OCI-LY7 (cell line): ENCODE results near the gene INPP4A. TPM values are rescaled to one million over a fixed set of nuclear protein-coding genes. Genes with fewer than 3 reads are reported as not detected.

Experiments
- BruUV-seq: library from RNA; stranded (reverse); fragments of 400-500 nt; replicated peaks from 2 replicates; lab custom pipeline; 2021; lab: Mats Ljungman, UMichigan
- CTCF ChIA-PET: fragments of 300-600 bp; sonication (Branson Sonifier 250); formaldehyde crosslinking; loops from one replicate; lab custom pipeline; 2022; ENCODE audit warnings: antibody characterized with exemption; ENCODE audit not compliant: unreplicated experiment; lab: Charles Lee
- POLR2A ChIA-PET: fragments of 300-600 bp; sonication (Branson Sonifier 250); formaldehyde crosslinking; loops from one replicate; lab custom pipeline; 2022; ENCODE audit warnings: antibody characterized with exemption; lab: Charles Lee
- DNase-seq: peaks from one replicate; pipeline ENCODE4 v3.0.0-alpha.2; 2015; ENCODE audit warnings: low spot score
- H2AFZ ChIP-seq: fragments of 200-600 bp; sonication (generic), shearing (Covaris generic); 2 replicates; pipeline ENCODE4 v1.6.1; 2014; ENCODE audit warnings: mild to moderate bottlenecking, antibody characterized with exemption, low read length, moderate library complexity
- H3K27ac ChIP-seq: fragments of 200-600 bp; sonication (generic); 2 replicates; pipeline ENCODE4 v1.5.1; 2014; ENCODE audit warnings: mixed run types, low read depth, mild to moderate bottlenecking, moderate library complexity, low read length, inconsistent platforms; ENCODE audit not compliant: poor library complexity, severe bottlenecking
- H3K36me3 ChIP-seq: fragments of 200-600 bp; sonication (generic); 2 replicates; pipeline ENCODE4 v1.6.1; 2014; ENCODE audit warnings: mild to moderate bottlenecking, antibody characterized with exemption, low read length, moderate library complexity, mixed read lengths; ENCODE audit not compliant: insufficient read depth
- H3K4me1 ChIP-seq: fragments of 200-600 bp; sonication (generic); 2 replicates; pipeline ENCODE4 v1.5.1; 2014; ENCODE audit warnings: mild to moderate bottlenecking, low read length; ENCODE audit not compliant: insufficient read depth, poor library complexity, severe bottlenecking
- H3K4me2 ChIP-seq: fragments of 200-600 bp; sonication (generic); 2 replicates; pipeline ENCODE4 v1.6.1; 2014; ENCODE audit warnings: mild to moderate bottlenecking, low read length
- H3K4me3 ChIP-seq: fragments of 200-600 bp; sonication (generic); 2 replicates; pipeline ENCODE4 v1.5.1; 2014; ENCODE audit warnings: mild to moderate bottlenecking, low read depth, low read length; ENCODE audit not compliant: poor library complexity, severe bottlenecking
- H3K79me2 ChIP-seq: fragments of 200-600 bp; sonication (generic); 2 replicates; pipeline ENCODE4 v1.6.1; 2016; ENCODE audit warnings: low read depth, mild to moderate bottlenecking, low read length, moderate library complexity, mixed read lengths; ENCODE audit not compliant: insufficient read depth
- H3K9me2 ChIP-seq: fragments of 200-600 bp; sonication (generic); 2 replicates; pipeline ENCODE4 v1.6.1; 2016; ENCODE audit warnings: mild to moderate bottlenecking, low read length, mixed read lengths; ENCODE audit not compliant: insufficient read depth
- H3K9me3 ChIP-seq: fragments of 200-600 bp; sonication (generic); 2 replicates; pipeline ENCODE4 v1.6.1; 2014; ENCODE audit warnings: mild to moderate bottlenecking, mixed run types, low read length, mixed read lengths
- H4K20me1 ChIP-seq: fragments of 200-600 bp; sonication (generic); 2 replicates; pipeline ENCODE4 v1.6.1; 2014; ENCODE audit warnings: mild to moderate bottlenecking, antibody characterized with exemption, low read length, moderate library complexity, mixed read lengths; ENCODE audit not compliant: insufficient read depth
- EZH2phosphoT487 ChIP-seq: fragments of 200-600 bp; sonication (generic); IDR thresholded peaks from 2 replicates; pipeline ENCODE4 v1.6.1; 2018; ENCODE audit warnings: low read depth, borderline replicate concordance, mild to moderate bottlenecking, mixed run types, antibody characterized with exemption, low read length, moderate library complexity, mixed read lengths
- intact Hi-C: fragments of 100-400 bp; cut with micrococcal nuclease; formaldehyde crosslinking; loops from one replicate; pipeline ENCODE4 v1.10.0; 2022; ENCODE audit not compliant: unreplicated experiment
- total RNA-seq, 2 experiments: library from RNA; depleted of rRNA in 1 of 2; stranded (reverse); fragments of >200 nt in 1 of 2; shearing (Covaris generic) in 1 of 2; gene quantifications; 2 replicates each; pipeline ENCODE4 v1.2.3, GENCODE V29; 2014 to 2022
- TF ChIP-seq, protein P1 (sequence below): fragments of 200-600 bp; sonication (generic); conservative IDR thresholded peaks from 2 replicates; pipeline ENCODE4 v1.5.1; 2014; ENCODE audit warnings: mild to moderate bottlenecking, antibody characterized with exemption, low read length, moderate library complexity, mixed read lengths

The INPP4A gene
- total RNA-seq, 2 experiments from 2014 or later, result 28.5 to 28.6 TPM

DNA sequence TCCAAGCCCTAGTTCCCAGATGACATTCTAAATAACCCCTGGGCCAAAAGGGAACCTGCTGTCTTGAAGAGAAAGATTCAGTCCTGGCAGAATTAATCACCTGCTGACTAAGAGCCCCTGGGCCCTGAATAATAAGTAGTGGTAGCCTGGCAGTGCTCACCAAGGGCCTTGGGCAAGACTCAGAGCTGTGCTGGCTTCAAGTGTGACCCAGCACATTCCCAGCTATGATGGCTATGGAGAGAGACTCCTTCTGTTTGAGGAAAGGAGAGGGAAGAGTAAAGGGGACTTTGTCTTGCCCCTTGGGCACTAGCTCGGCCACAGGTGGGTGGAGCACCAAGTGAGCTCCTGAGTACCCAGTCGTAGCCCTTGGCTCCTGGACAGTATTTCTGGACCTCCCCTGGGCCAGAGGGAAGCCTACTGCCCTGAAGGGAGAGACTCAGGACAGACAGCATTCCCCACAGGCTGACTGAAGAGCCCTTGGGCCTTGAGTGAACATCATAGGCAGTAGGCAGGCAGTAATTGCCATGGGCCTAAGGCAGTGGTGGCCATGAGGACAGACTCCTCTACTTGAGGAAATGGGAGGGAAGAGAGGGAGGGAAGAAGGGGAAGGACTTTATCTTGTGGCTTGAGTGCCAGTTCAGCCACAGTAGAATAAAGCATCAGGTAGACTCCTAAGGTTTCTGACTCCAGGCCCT is 40.0 kb upstream of the INPP4A start:
- no peak overlapping the region for H2AFZ ChIP-seq
- no peak for DNase-seq
- TF ChIP-seq, protein P1, sequence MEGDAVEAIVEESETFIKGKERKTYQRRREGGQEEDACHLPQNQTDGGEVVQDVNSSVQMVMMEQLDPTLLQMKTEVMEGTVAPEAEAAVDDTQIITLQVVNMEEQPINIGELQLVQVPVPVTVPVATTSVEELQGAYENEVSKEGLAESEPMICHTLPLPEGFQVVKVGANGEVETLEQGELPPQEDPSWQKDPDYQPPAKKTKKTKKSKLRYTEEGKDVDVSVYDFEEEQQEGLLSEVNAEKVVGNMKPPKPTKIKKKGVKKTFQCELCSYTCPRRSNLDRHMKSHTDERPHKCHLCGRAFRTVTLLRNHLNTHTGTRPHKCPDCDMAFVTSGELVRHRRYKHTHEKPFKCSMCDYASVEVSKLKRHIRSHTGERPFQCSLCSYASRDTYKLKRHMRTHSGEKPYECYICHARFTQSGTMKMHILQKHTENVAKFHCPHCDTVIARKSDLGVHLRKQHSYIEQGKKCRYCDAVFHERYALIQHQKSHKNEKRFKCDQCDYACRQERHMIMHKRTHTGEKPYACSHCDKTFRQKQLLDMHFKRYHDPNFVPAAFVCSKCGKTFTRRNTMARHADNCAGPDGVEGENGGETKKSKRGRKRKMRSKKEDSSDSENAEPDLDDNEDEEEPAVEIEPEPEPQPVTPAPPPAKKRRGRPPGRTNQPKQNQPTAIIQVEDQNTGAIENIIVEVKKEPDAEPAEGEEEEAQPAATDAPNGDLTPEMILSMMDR, result no peak
- TF ChIP-seq EZH2phosphoT487, result no peak
- H3K4me1 ChIP-seq, result no peaks in the 10 kb centered on the region
- intact Hi-C loops, result no loop called here
- H3K4me3 ChIP-seq, result no peak overlapping the region
- no TSS peak for BruUV-seq
- H3K4me2 ChIP-seq, result no peak overlapping the region
- no peaks in the 10 kb centered on the region for H3K36me3 ChIP-seq
- no peak overlapping the region for H3K27ac ChIP-seq
- H3K79me2 ChIP-seq, result no peaks in the 10 kb centered on the region
- no peaks in the 10 kb centered on the region for H3K9me3 ChIP-seq
- no peaks in the 10 kb centered on the region for H4K20me1 ChIP-seq
- no peaks in the 10 kb centered on the region for H3K9me2 ChIP-seq
- CTCF ChIA-PET, result no interaction called here
- POLR2A ChIA-PET, result no interaction called here

DNA sequence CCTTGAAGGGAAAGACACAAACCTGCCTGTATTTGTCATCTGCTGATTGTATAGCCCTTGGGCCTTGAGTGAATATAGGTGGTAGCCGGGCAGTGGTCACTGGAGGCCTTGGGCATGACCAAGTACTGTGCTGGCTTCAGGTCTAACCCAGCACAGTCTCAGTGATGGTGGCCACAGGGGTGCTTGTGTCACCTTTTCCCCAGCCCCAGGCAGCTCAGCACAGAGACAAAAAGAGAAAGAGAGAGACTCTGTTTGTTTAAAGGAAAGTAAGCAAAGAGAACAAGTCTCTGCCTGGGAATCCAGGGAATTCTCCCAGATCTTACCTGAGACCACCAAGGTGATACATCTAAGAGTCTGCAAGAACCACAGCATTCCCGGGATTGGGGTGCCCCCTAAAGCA is 39.4 kb upstream of the INPP4A start:
- TF ChIP-seq, protein P1, result no peak
- TF ChIP-seq EZH2phosphoT487, result no peak
- no TSS peak for BruUV-seq
- no peak overlapping the region for H3K27ac ChIP-seq
- H4K20me1 ChIP-seq, result no peaks in the 10 kb centered on the region
- ChIA-PET POLR2A (interaction anchor here (0.6 kb wide), 1 partner anchor 191 kb away, joined by 3 read pairs; no protein-coding TSS in a partner anchor), CTCF (no interaction called here)
- no peaks in the 10 kb centered on the region for H3K36me3 ChIP-seq
- H3K9me2 ChIP-seq, result no peaks in the 10 kb centered on the region
- H3K79me2 ChIP-seq, result no peaks in the 10 kb centered on the region
- no peaks in the 10 kb centered on the region for H3K9me3 ChIP-seq
- DNase-seq, result no peak
- intact Hi-C loops, result no loop called here
- no peak overlapping the region for H3K4me2 ChIP-seq
- H2AFZ ChIP-seq, result no peak overlapping the region
- H3K4me3 ChIP-seq, result no peak overlapping the region
- H3K4me1 ChIP-seq, result no peaks in the 10 kb centered on the region

DNA sequence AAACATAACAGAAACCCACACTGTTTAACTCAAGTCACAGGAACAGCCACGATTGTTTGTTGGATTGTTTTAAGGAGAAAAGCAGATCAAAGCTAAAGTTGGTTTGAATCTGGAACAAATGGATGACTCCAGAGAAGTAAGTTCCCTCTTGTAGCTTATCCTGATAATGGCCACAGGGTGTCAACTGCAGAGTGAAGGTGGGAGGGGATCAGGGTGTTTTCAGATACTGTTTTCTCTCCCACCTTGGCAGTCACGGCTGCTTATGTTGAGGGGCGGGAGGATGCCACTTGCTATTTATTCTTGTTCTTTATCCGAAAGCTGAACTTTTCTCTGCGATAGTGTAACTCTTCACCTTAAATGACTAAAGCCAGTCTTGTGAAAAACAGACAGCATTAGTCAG is 36.5 kb upstream of the INPP4A start:
- Histone ChIP-seq H3K27ac (no peak overlapping the region), H3K79me2 (no peaks in the 10 kb centered on the region), H3K36me3 (no peaks in the 10 kb centered on the region), H2AFZ (no peak overlapping the region), H3K9me2 (no peaks in the 10 kb centered on the region), H3K4me2 (no peak overlapping the region), H3K4me1 (no peaks in the 10 kb centered on the region), H3K9me3 (no peaks in the 10 kb centered on the region), H4K20me1 (no peaks in the 10 kb centered on the region), H3K4me3 (no peak overlapping the region)
- POLR2A ChIA-PET, result no interaction called here
- DNase-seq, result no peak
- intact Hi-C loops, result no loop called here
- BruUV-seq, result no TSS peak
- TF ChIP-seq, protein P1, result no peak
- no peak for TF ChIP-seq EZH2phosphoT487
- CTCF ChIA-PET, result no interaction called here
